IMR-90 (cell line): ENCODE data around the gene PAPSS2. TPM values are rescaled to one million over a fixed set of nuclear protein-coding genes. Genes with fewer than 3 reads are reported as not detected.

Experiments
- ATAC-seq: fragments of 200-7000 bp; cut with Tn5 transposase; 2 replicates; pipeline ENCODE4 v1.9.1; 2020; ENCODE audit warnings: low read depth, mild to moderate bottlenecking, moderate library complexity
- BruUV-seq: library from RNA; stranded (reverse); fragments of 400-500 nt; replicated peaks from 2 replicates; lab custom pipeline; 2021; lab: Mats Ljungman, UMichigan
- CTCF ChIA-PET: fragments of 300-600 bp; formaldehyde crosslinking; extraction: SDS; loops from one replicate; lab custom pipeline; 2021; ENCODE audit warnings: antibody characterized with exemption; lab: Yijun Ruan, JAX
- POLR2A ChIA-PET: fragments of 300-600 bp; sonication (Branson Sonifier 250); formaldehyde crosslinking; loops from one replicate; lab custom pipeline; 2022; ENCODE audit warnings: antibody characterized with exemption; ENCODE audit not compliant: unreplicated experiment; lab: Charles Lee
- DNase-seq: peaks from one replicate; pipeline ENCODE4 v3.0.0; 2013
- H2AFZ ChIP-seq: replicated peaks from 2 replicates; pipeline ENCODE3; 2013; ENCODE audit warnings: low read length, mild to moderate bottlenecking; ENCODE audit not compliant: poor library complexity
- H2AK5ac ChIP-seq: 2 replicates; pipeline ENCODE4 v1.6.1; 2013; ENCODE audit warnings: low read depth, low read length, inconsistent platforms
- H2AK9ac ChIP-seq: replicated peaks from 2 replicates; pipeline ENCODE3; 2013; ENCODE audit warnings: mild to moderate bottlenecking, low read depth, low read length, moderate library complexity; ENCODE audit not compliant: poor library complexity
- H2BK120ac ChIP-seq: 2 replicates; pipeline ENCODE4 v1.6.1; 2013; ENCODE audit warnings: low read depth, low read length, inconsistent platforms
- H2BK15ac ChIP-seq: 3 replicates; pipeline ENCODE4 v1.6.1; 2013; ENCODE audit warnings: low read depth, low read length, inconsistent platforms
- H2BK20ac ChIP-seq: 2 replicates; pipeline ENCODE4 v1.6.1; 2013; ENCODE audit warnings: low read depth, mild to moderate bottlenecking, inconsistent platforms, low read length, moderate library complexity
- H2BK5ac ChIP-seq: 2 replicates; pipeline ENCODE4 v1.6.1; 2013; ENCODE audit warnings: mild to moderate bottlenecking, low read depth, low read length, inconsistent platforms; ENCODE audit not compliant: poor library complexity, severe bottlenecking
- H3K14ac ChIP-seq: replicated peaks from 2 replicates; pipeline ENCODE4 v1.6.1; 2013; ENCODE audit warnings: low read depth, low read length, inconsistent platforms
- H3K18ac ChIP-seq: 2 replicates; pipeline ENCODE4 v1.6.1; 2013; ENCODE audit warnings: low read depth, low read length, control low read depth
- H3K23ac ChIP-seq: 2 replicates; pipeline ENCODE4 v1.6.1; 2013; ENCODE audit warnings: low read depth, low read length, inconsistent platforms
- H3K27ac ChIP-seq: 2 replicates; pipeline ENCODE4 v1.5.1; 2013; ENCODE audit warnings: mild to moderate bottlenecking, control low read depth, low read length; ENCODE audit not compliant: insufficient read depth
- H3K27me3 ChIP-seq: 2 replicates; pipeline ENCODE4 v1.6.1; 2013; ENCODE audit warnings: low read length; ENCODE audit not compliant: control insufficient read depth, insufficient read depth
- H3K36me3 ChIP-seq: 2 replicates; pipeline ENCODE4 v1.6.1; 2013; ENCODE audit warnings: low read length, mixed read lengths; ENCODE audit not compliant: control insufficient read depth, insufficient read depth
- H3K4ac ChIP-seq: 2 replicates; pipeline ENCODE4 v1.6.1; 2013; ENCODE audit warnings: low read depth, low read length, inconsistent platforms
- H3K4me1 ChIP-seq: 2 replicates; pipeline ENCODE4 v1.6.1; 2013; ENCODE audit warnings: low read length, mixed read lengths; ENCODE audit not compliant: control insufficient read depth, insufficient read depth
- H3K4me2 ChIP-seq: 2 replicates; pipeline ENCODE4 v1.6.1; 2013; ENCODE audit warnings: low read depth, mild to moderate bottlenecking, control low read depth, low read length, moderate library complexity
- H3K4me3 ChIP-seq: 2 replicates; pipeline ENCODE4 v1.5.1; 2013; ENCODE audit warnings: low read depth, mild to moderate bottlenecking, control low read depth, low read length, moderate library complexity; ENCODE audit not compliant: insufficient read depth
- H3K56ac ChIP-seq: 2 replicates; pipeline ENCODE4 v1.6.1; 2013; ENCODE audit warnings: low read length, inconsistent platforms; ENCODE audit not compliant: insufficient read depth; ENCODE audit errors: extremely low read depth
- H3K79me1 ChIP-seq, 2 experiments: 2 replicates each; pipeline ENCODE4 v1.6.1; 2013; ENCODE audit warnings: low read length in 2 of 2, inconsistent platforms in 1 of 2, low read depth in 1 of 2
- H3K9ac ChIP-seq: 2 replicates; pipeline ENCODE4 v1.6.1; 2013; ENCODE audit warnings: low read depth, low read length, control low read depth
- H3K9me1 ChIP-seq: 2 replicates; pipeline ENCODE4 v1.6.1; 2013; ENCODE audit warnings: low read length, inconsistent platforms; ENCODE audit not compliant: insufficient read depth
- H3K9me3 ChIP-seq: 2 replicates; pipeline ENCODE4 v1.6.1; 2013; ENCODE audit warnings: low read length; ENCODE audit not compliant: control insufficient read depth, insufficient read depth
- H4K20me1 ChIP-seq: 2 replicates; pipeline ENCODE4 v1.6.1; 2013; ENCODE audit warnings: low read length, inconsistent platforms; ENCODE audit not compliant: insufficient read depth
- H4K5ac ChIP-seq: 2 replicates; pipeline ENCODE4 v1.6.1; 2013; ENCODE audit warnings: mild to moderate bottlenecking, low read depth, low read length, control low read depth
- H4K8ac ChIP-seq, 2 experiments: 2 replicates each; pipeline ENCODE4 v1.6.1; 2013; ENCODE audit warnings: low read depth in 2 of 2, low read length in 2 of 2, control low read depth in 1 of 2, inconsistent platforms in 1 of 2
- H4K91ac ChIP-seq: 2 replicates; pipeline ENCODE4 v1.6.1; 2013; ENCODE audit warnings: low read depth, low read length, inconsistent platforms; ENCODE audit not compliant: insufficient read depth
- CHD1 ChIP-seq: IDR thresholded peaks from 2 replicates; pipeline ENCODE4 v1.6.1; 2012; ENCODE audit warnings: low read depth, low read length, improper control_type of control experiment
- MAFK ChIP-seq: IDR thresholded peaks from 2 replicates; pipeline ENCODE4 v1.6.1; 2012; ENCODE audit warnings: low read depth, low read length, improper control_type of control experiment
- MXI1 ChIP-seq: IDR thresholded peaks from 2 replicates; pipeline ENCODE4 v1.6.1; 2012; ENCODE audit warnings: low read depth, mild to moderate bottlenecking, low read length, moderate library complexity, borderline replicate concordance
- NFE2L2 ChIP-seq: fragments of 150-350 bp; IDR thresholded peaks from 2 replicates; pipeline ENCODE4 v1.6.1; 2016; ENCODE audit warnings: low read depth, mild to moderate bottlenecking, low read length
- SMC3 ChIP-seq: fragments of 150-350 bp; IDR thresholded peaks from 2 replicates; pipeline ENCODE4 v1.6.1; 2016; ENCODE audit warnings: low read depth, mild to moderate bottlenecking, antibody characterized with exemption, low read length, moderate library complexity
- WGBS, 2 experiments: methylation state at CpG; one replicate each; pipeline versions ENCODE4 v1.1.5 to v1.1.7; 2013; ENCODE audit warnings: missing lambda C conversion rate in 2 of 2; ENCODE audit not compliant: insufficient read length in 1 of 2; ENCODE audit errors: extremely low coverage in 2 of 2; 5-methylcytosine and 5-hydroxymethylcytosine counted together
- dilution Hi-C: fragments of 300-500 bp; cut with HindIII; formaldehyde crosslinking; loops from one replicate; pipeline ENCODE4 v1.14.3; 2018; ENCODE audit warnings: low sequenced_read_pairs; ENCODE audit not compliant: unreplicated experiment
- in situ Hi-C: fragments of 300-500 bp; cut with MboI; formaldehyde crosslinking; loops from 3 replicates; pipeline ENCODE4 v1.14.3; 2019; ENCODE audit warnings: low sequenced_read_pairs, inconsistent platforms, mixed read lengths
- intact Hi-C: fragments of 100-400 bp; cut with micrococcal nuclease; formaldehyde crosslinking; loops from 2 replicates; pipeline ENCODE4 v1.10.0; 2022
- polyA plus RNA-seq, 3 experiments: library from polyadenylated mRNA; depleted of rRNA; stranded (reverse); fragments of >200 nt; gene quantifications; 2 replicates each; pipeline ENCODE4 v1.2.3, GENCODE V29; 2012; ENCODE audit warnings: low replicate concordance in 1 of 3
- total RNA-seq: library from RNA; depleted of rRNA; stranded (reverse); fragments of >200 nt; gene quantifications from 2 replicates; pipeline ENCODE4 v1.2.3, GENCODE V29; 2012
- TF ChIP-seq, protein P1 (sequence below): fragments of 150-350 bp; IDR thresholded peaks from 2 replicates; pipeline ENCODE4 v1.6.1; 2016; ENCODE audit warnings: low read depth, mild to moderate bottlenecking, low read length, moderate library complexity, borderline replicate concordance

PAPSS2 gene
- total and polyA plus RNA-seq, 2 of the 4 experiments (the other 2 are of a cell fraction) = 55.0 to 63.3 TPM

DNA sequence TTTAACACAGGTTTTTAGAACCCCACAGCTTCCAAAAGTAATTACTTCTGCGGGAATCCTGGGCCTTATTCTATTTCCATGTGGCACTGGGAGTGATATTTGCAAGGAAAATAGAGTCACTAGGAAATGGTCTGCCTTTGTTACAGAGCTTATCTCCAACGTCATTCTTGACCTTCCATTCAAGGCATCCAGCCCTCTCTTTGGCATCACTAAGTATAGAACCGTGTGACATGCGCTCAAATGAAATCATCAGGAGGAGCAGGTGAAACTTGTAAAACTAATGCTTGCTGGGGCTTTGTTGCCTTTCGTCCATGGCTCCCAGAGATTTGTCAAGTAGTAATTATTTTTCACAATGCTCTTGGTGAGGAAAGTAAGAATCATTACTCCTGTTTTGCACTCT lies 73.4 kb downstream of the PAPSS2 start:
- peaks cover 7% of the 10 kb centered on the region; the same call in 1 of the 2 replicates for H3K36me3 ChIP-seq
- no peak overlapping the region for H2BK20ac ChIP-seq
- TF ChIP-seq NFE2L2 (no peak), CHD1 (no peak), SMC3 (no peak), MAFK (no peak), MXI1 (no peak)
- TF ChIP-seq, protein P1, sequence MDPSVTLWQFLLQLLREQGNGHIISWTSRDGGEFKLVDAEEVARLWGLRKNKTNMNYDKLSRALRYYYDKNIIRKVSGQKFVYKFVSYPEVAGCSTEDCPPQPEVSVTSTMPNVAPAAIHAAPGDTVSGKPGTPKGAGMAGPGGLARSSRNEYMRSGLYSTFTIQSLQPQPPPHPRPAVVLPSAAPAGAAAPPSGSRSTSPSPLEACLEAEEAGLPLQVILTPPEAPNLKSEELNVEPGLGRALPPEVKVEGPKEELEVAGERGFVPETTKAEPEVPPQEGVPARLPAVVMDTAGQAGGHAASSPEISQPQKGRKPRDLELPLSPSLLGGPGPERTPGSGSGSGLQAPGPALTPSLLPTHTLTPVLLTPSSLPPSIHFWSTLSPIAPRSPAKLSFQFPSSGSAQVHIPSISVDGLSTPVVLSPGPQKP = no peak
- no peak overlapping the region for H2BK5ac ChIP-seq
- H4K5ac ChIP-seq = no peak overlapping the region
- no peak overlapping the region for H3K18ac ChIP-seq
- H4K91ac ChIP-seq = no peak overlapping the region
- BruUV-seq = no TSS peak
- H3K9me3 ChIP-seq = no peaks in the 10 kb centered on the region
- intact Hi-C loops (loop anchor here (1.0 kb wide), 1 partner anchor 30 kb away; no protein-coding TSS in a partner anchor), in situ Hi-C loops (loop anchor here (10.0 kb wide), 1 partner anchor 188 kb away; no protein-coding TSS in a partner anchor), dilution Hi-C loops (no loop called here)
- H2AK9ac ChIP-seq = no peak overlapping the region
- no peak overlapping the region for H2BK15ac ChIP-seq
- no peak overlapping the region for H3K27ac ChIP-seq
- H3K14ac ChIP-seq = no peak overlapping the region
- POLR2A ChIA-PET = no interaction called here
- ATAC-seq (no peak), DNase-seq (no peak)
- no peak overlapping the region for H3K9ac ChIP-seq
- H3K4ac ChIP-seq = no peak overlapping the region
- no peaks in the 10 kb centered on the region for H3K9me1 ChIP-seq
- no CpG with 5 or more reads among the region's 5 CpGs for WGBS, 2 experiments
- no peak overlapping the region for H3K4me3 ChIP-seq
- no peak overlapping the region for H2BK120ac ChIP-seq
- H3K27me3 ChIP-seq = no peaks in the 10 kb centered on the region
- H3K4me1 ChIP-seq = peaks cover 4% of the 10 kb centered on the region; the same call in 1 of the 2 replicates
- H2AK5ac ChIP-seq = no peak overlapping the region
- H3K4me2 ChIP-seq = no peak overlapping the region
- no peak overlapping the region for H2AFZ ChIP-seq
- CTCF ChIA-PET = interaction anchor here (1.8 kb wide), 1 partner anchor 200 kb away, joined by 5 read pairs; no protein-coding TSS in a partner anchor
- H3K56ac ChIP-seq = no peak overlapping the region
- H3K79me1 ChIP-seq = 0 out of 4 replicates have a peak, but pooled peaks cover 0 to 2% of the 10 kb centered on the region in 2 experiments
- H4K8ac ChIP-seq = no peak overlapping the region
- H3K23ac ChIP-seq = no peak overlapping the region
- no peaks in the 10 kb centered on the region for H4K20me1 ChIP-seq
